Pancreas (tissue), 10 donors: ENCODE data around the gene MUC2. TPM values are rescaled to one million over a fixed set of nuclear protein-coding genes. Genes with fewer than 3 reads are reported as not detected.

Experiments
- ATAC-seq, 4 donors: fragments of 200-7000 bp; cut with Tn5 transposase; one replicate each; pipeline versions ENCODE4 v1.8.0 to v1.9.1; 2020; ENCODE audit warnings: mild to moderate bottlenecking in 4 of 4, moderate library complexity in 4 of 4
- DNase-seq, 6 donors: peaks; one replicate each; pipeline ENCODE4 v3.0.0-alpha.2; 2020
- FAIRE-seq: peaks from 2 replicates; lab custom pipeline; 2012; peaks lifted over from hg19 to GRCh38; lab: Jason Lieb, UNC
- H3K27ac ChIP-seq, 4 donors: fragments of 200-600 bp; sonication (generic); 1 replicate in 3 of 4; 2 replicates in 1 of 4; pipeline versions ENCODE4 v1.5.0 to v1.8.0; 2020
- H3K27me3 ChIP-seq, 4 donors: fragments of 200-600 bp; one replicate each; pipeline ENCODE4 v1.8.0; 2021
- H3K36me3 ChIP-seq, 3 donors: fragments of 200-600 bp; sonication (generic) in 1 of 3; one replicate each; pipeline versions ENCODE4 v1.5.0 to v1.8.0; 2020 to 2021
- H3K4me1 ChIP-seq, 3 donors: fragments of 200-600 bp; one replicate each; pipeline ENCODE4 v1.8.0; 2021
- H3K4me3 ChIP-seq, 4 donors: fragments of 200-600 bp; sonication (generic) in 2 of 4; one replicate each; pipeline versions ENCODE4 v1.5.0 to v1.8.0; 2020 to 2021
- H3K9me3 ChIP-seq, 4 donors: fragments of 200-600 bp; one replicate each; pipeline ENCODE4 v1.8.0; 2021
- WGBS, 2 donors: extraction: QIAGEN DNeasy Blood & Tissue Kit; methylation state at CpG; one replicate each; pipeline ENCODE4 v1.1.7; 2013; 5-methylcytosine and 5-hydroxymethylcytosine counted together
- intact Hi-C, 3 donors: fragments of 100-400 bp; cut with DNase I; formaldehyde crosslinking; loops; one replicate each; pipeline versions ENCODE4 v1.11.1 to v1.14.2; 2022
- polyA plus RNA-seq, 2 donors: library from polyadenylated mRNA; stranded (reverse); fragments of 200-250 nt; gene quantifications; one replicate each; pipeline ENCODE4 v1.2.3, GENCODE V29; 2013
- total RNA-seq, 6 donors: library from RNA; stranded (reverse); fragmentation: NEBNext Ultra II Directional in 4 of 6; extraction: Animal tissue kit (Norgen Biotek cat#: 25700) in 4 of 6; gene quantifications; one replicate each; pipeline versions ENCODE4 v1.2.1 to v1.2.4, GENCODE V29; 2021 to 2023
- TF ChIP-seq, protein P1 (sequence below), 4 donors: fragments of 200-600 bp; sonication (generic) in 3 of 4; IDR thresholded peaks; one replicate each; pipeline versions ENCODE4 v1.5.0 to v1.8.0; 2021; ENCODE audit warnings: antibody characterized with exemption in 4 of 4
- donor health status: healthy with polysubstance abuse.
- donor health status: DM: no; HTN: no; CAD: no; lungs with moderate emphysema.
- donor health status: DM: no; HTN: no; CAD: no.
- donor health status: control.
- donor health status: control.
- donor health status: Bipolar disorder and iron deficiency.
- donor health status: DM: yes; HTN: yes; CAD: no.
- donor health status: DM: no; HTN: no; CAD: no.
- donor health status: DM: no; HTN: no; CAD: no.
- donor health status: DM: yes; HTN: yes; CAD: no.

MUC2 gene
- total RNA-seq, result under 1 TPM in 2 of 6 donors, not detected in 4; 0.03 to 0.57 TPM
- under 1 TPM; 0.04 to 0.05 TPM for polyA plus RNA-seq

DNA sequence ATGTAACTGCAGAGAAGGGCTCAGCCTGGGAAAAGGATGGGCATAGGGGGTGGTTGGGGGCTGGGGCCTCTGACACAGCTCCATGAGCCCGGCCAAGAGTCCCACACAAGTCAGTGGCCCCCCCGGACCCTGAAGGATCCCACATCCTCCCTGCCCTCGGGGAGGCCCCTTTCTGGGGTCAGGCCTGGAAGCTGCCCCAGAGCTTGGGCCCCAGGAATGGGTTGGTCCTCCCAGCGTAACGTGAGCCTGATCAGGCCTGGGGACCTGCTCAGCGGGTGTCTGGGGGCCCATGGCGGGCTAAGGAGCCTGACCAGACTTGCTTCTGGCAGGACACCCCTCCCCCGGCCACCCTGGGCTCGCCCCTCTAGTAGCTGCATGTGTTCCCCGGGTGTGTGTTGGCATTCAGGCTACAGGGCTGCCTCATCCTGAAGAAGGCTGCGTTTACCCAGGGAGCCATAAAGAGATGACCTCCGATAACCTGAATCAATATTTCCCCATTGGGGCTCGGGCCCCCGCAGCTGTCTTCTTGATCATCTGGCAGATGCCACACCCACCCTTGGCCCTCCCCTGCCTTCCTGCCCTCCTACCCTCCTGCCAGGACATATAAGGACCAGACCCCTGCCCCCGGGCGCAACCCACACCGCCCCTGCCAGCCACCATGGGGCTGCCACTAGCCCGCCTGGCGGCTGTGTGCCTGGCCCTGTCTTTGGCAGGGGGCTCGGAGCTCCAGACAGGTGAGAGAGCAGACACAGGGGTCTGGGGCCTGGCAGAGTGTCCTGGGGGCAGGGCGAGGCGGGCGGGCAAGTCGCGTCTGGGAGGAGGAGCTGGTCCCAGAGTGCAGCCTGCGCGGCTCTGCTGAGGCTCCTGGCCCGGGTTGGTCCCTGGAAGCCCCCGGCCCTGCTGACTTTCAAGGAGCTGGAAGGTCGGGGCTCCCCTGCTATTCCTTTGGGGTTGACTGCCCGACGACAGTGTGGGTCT lies at the start of gene MUC2:
Gene MUC2, plus strand, starts transcription at position 631 of the 978 bp plus-strand sequence.
- TF ChIP-seq, protein P1, sequence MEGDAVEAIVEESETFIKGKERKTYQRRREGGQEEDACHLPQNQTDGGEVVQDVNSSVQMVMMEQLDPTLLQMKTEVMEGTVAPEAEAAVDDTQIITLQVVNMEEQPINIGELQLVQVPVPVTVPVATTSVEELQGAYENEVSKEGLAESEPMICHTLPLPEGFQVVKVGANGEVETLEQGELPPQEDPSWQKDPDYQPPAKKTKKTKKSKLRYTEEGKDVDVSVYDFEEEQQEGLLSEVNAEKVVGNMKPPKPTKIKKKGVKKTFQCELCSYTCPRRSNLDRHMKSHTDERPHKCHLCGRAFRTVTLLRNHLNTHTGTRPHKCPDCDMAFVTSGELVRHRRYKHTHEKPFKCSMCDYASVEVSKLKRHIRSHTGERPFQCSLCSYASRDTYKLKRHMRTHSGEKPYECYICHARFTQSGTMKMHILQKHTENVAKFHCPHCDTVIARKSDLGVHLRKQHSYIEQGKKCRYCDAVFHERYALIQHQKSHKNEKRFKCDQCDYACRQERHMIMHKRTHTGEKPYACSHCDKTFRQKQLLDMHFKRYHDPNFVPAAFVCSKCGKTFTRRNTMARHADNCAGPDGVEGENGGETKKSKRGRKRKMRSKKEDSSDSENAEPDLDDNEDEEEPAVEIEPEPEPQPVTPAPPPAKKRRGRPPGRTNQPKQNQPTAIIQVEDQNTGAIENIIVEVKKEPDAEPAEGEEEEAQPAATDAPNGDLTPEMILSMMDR (IDR thresholded peaks at IDR 0.05), result no peak
- H3K9me3 ChIP-seq, result no peaks in the 10 kb centered on the region
- peak within 1 kb of the TSS in 3 of 4 donors; percentile 42 to 62 (median 51) for H3K27ac ChIP-seq
- H3K27me3 ChIP-seq, result no peaks in the 10 kb centered on the region
- 80 to 89% methylated on average over 32 of the region's 32 CpGs for WGBS, 2 donors
- H3K4me1 ChIP-seq, result peaks cover 0 to 10% (median 0%) of the 10 kb centered on the region in 3 donors
- FAIRE-seq, result no peak
- intact Hi-C loops, result no loop called here
- no peaks in the 10 kb centered on the region for H3K36me3 ChIP-seq
- H3K4me3 ChIP-seq, result no peak within 1 kb of the TSS
- ATAC-seq, result no peak
- DNase-seq, result peak in 3 of 6 donors; percentile 38 to 80 (median 55)

DNA sequence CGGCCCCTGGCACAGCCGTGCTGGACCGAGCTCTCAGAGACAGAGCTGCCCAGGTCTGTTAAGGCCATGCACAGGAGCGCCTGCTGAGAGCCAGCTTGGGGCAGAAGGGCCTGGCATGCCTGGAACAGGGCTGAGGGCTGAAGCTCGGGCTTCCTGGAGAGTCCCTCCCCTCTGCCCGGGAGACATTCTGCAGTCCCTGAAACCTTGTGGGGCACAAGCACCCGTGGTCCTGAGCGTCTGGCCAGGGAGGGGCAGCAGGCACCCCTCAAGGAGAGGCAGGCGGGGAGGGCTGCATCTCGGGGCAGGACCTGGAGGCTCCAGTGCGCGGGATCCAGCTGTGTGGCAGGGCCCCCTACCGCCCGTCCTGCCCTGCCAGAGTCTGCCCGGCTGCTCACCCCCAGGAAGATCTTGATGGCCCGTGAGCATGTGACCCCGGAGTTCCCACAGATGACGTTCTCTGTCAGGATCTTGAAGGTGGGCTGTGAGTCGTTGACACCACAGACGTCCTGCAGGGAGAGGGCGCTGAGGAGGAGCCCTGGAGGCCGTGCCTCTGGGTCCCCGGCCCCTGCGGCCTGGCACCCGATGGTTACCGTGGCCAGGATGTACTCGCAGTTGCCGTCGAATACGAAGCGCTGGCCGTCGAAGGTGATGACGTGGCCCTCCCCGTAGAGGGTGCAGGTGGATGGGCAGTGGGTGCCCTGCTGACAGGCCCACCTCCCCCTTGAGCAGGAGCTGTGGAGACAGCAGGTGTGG lies 49.1 kb upstream of the MUC2 start:
- no peak overlapping the region for H3K4me3 ChIP-seq
- whole genome bisulfite sequencing, 2 donors, result 85 to 87% methylated on average over 30 to 35 of the region's 35 CpGs
- H3K27ac ChIP-seq, result no peak overlapping the region
- no peaks in the 10 kb centered on the region for H3K36me3 ChIP-seq
- ATAC-seq (no peak), DNase-seq (peak in 1 of 6 donors; percentile 79), FAIRE-seq (no peak)
- no peaks in the 10 kb centered on the region for H3K27me3 ChIP-seq
- no peaks in the 10 kb centered on the region for H3K9me3 ChIP-seq
- intact Hi-C loops, result no loop called here
- TF ChIP-seq, protein P1 (IDR thresholded peaks at IDR 0.05), result no peak
- H3K4me1 ChIP-seq, result no peaks in the 10 kb centered on the region

DNA sequence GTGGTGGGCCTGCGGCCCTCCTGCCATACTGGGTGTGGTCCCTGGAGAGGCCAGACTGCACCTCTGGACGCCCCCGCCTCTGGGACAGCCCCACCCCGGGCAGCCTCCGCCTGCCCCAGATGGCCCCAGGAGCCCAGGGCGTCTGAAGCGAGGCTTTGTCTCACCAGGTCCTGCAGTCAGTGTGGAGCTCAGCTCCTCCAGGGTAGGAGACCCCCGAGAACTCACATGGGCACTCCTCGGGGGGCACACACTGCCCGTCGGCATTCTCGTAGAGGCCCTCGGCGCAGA lies 48.6 kb upstream of the MUC2 start:
- peak in 1 of 6 donors; percentile 74 for DNase-seq
- intact Hi-C loops, result no loop called here
- H3K27me3 ChIP-seq, result no peaks in the 10 kb centered on the region
- no peak overlapping the region for H3K4me3 ChIP-seq
- H3K27ac ChIP-seq, result no peak overlapping the region
- H3K36me3 ChIP-seq, result no peaks in the 10 kb centered on the region
- no peak for ATAC-seq
- H3K9me3 ChIP-seq, result no peaks in the 10 kb centered on the region
- WGBS, 2 donors, result 91 to 95% methylated on average over 13 to 14 of the region's 14 CpGs
- H3K4me1 ChIP-seq, result no peaks in the 10 kb centered on the region
- FAIRE-seq, result no peak
- TF ChIP-seq, protein P1 (IDR thresholded peaks at IDR 0.05), result no peak

DNA sequence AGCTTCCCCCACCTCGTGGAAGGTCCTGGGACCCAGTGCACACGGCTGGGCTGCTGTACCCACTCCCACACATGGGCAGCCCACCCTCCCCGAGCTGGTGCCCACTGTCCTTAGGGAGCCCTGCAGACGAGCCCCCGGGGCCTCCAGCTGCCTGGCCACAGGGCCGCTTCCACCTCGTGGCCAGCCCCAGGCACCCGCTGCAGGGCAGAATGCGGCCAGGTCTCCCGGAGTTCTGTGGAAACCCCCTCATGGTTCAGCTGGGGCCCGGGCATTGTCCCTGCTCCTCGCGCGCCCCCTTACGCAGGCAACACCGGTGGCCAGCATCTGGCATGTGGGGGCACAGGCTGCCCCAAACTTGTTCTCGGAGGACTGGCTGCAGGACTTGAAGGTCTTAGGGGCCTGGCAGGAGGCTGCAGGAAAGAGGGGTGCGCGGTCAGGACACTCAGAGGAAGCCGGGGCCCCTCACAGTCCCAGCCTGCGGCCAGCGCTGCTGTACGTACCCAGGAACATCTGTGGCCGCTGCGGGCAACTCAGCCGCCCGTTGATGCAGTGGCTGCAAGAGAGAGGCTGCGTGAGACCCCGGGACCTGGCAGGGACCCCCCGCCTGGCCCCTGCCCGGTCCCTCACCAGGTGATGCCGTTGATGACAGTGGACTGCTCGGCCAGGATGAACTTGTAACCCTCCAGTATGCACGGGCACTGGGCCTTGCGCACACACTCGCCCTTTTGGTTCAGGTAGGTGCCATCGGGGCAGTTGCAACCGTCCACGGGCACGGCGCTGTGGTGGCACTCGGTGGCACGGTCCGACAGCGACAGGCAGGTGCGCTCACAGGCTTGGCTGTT lies 47.8 kb upstream of the MUC2 start:
- 88 to 93% methylated on average over 45 to 46 of the region's 46 CpGs for WGBS, 2 donors
- FAIRE-seq, result no peak
- H3K9me3 ChIP-seq, result no peaks in the 10 kb centered on the region

More for the DNA sequence above, 47.8 kb upstream of the MUC2 start:
- ATAC-seq (no peak), DNase-seq (peak in 2 of 6 donors; percentile 26 to 70)
- no peaks in the 10 kb centered on the region for H3K27me3 ChIP-seq
- TF ChIP-seq, protein P1 (IDR thresholded peaks at IDR 0.05), result no peak
- intact Hi-C loops, result no loop called here
- H3K4me1 ChIP-seq, result no peaks in the 10 kb centered on the region
- no peak overlapping the region for H3K27ac ChIP-seq
- no peaks in the 10 kb centered on the region for H3K36me3 ChIP-seq
- H3K4me3 ChIP-seq, result no peak overlapping the region
